Esophagus squamous epithelium (tissue), 5 donors: ENCODE measurements around the gene NOL6. TPM values are rescaled to one million over a fixed set of nuclear protein-coding genes. Genes with fewer than 3 reads are reported as not detected.
A peak's percentile ranks its signal among the peaks of the same experiment; 100 is the strongest.

Experiments used
- DNase-seq: peaks from one replicate; lab custom pipeline; 2025; lab: John Stamatoyannopoulos, UW
- H3K27ac ChIP-seq, 4 donors: fragments of 200-600 bp; sonication (generic); one replicate each; pipeline ENCODE4 v1.5.1; 2016 to 2019; ENCODE audit warnings: mild to moderate bottlenecking in 1 of 4
- H3K27me3 ChIP-seq, 4 donors: fragments of 200-600 bp; sonication (generic); 1 replicate in 3 of 4; 2 replicates in 1 of 4; pipeline versions ENCODE4 v1.5.1 to v1.6.0; 2017 to 2021; ENCODE audit warnings: antibody characterized with exemption in 1 of 4
- H3K36me3 ChIP-seq, 3 donors: fragments of 200-600 bp; sonication (generic); one replicate each; pipeline ENCODE4 v1.5.1; 2016 to 2019
- H3K4me1 ChIP-seq, 3 donors: fragments of 200-600 bp; sonication (generic); one replicate each; pipeline ENCODE4 v1.5.1; 2017 to 2019
- H3K4me3 ChIP-seq, 4 donors: fragments of 200-600 bp; sonication (generic); 1 replicate in 3 of 4; 2 replicates in 1 of 4; pipeline ENCODE4 v1.5.1; 2016 to 2019; ENCODE audit warnings: mild to moderate bottlenecking in 2 of 4, moderate library complexity in 1 of 4
- H3K9me3 ChIP-seq, 3 donors: fragments of 200-600 bp; sonication (generic); one replicate each; pipeline ENCODE4 v1.5.1; 2016 to 2019
- POLR2A ChIP-seq, 4 donors: fragments of 450-650 bp; IDR thresholded peaks; one replicate each; pipeline ENCODE4 v1.6.1; 2017; ENCODE audit warnings: antibody characterized with exemption in 4 of 4, mild to moderate bottlenecking in 4 of 4, moderate library complexity in 3 of 4
- WGBS, 2 donors: methylation state at CpG; one replicate each; pipeline ENCODE4 v1.1.5; 2018; 5-methylcytosine and 5-hydroxymethylcytosine counted together
- intact Hi-C: fragments of 100-400 bp; cut with DNase I; formaldehyde crosslinking; loops from one replicate; pipeline ENCODE4 v1.15.0; 2022
- total RNA-seq, 4 donors: library from RNA; depleted of rRNA; stranded (reverse); fragments of >200 nt; gene quantifications; one replicate each; pipeline ENCODE4 v1.1.0, GENCODE V29; 2016
- TF ChIP-seq, protein P1 (sequence below), 6 experiments: fragments of 450-650 bp in 4 of 6; fragments of 200-600 bp in 2 of 6; sonication (generic) in 2 of 6; IDR thresholded peaks; one replicate each; pipeline ENCODE4 v1.5.1; 2016 to 2019; ENCODE audit warnings: antibody characterized with exemption in 6 of 6, mild to moderate bottlenecking in 4 of 6, moderate library complexity in 4 of 6
- donor health status: DM: yes; HTN: yes; CAD: no.

Gene NOL6
- total RNA-seq, 4 donors from 2014 or later, result 23.6 to 43.7 (median 38.3) TPM

DNA sequence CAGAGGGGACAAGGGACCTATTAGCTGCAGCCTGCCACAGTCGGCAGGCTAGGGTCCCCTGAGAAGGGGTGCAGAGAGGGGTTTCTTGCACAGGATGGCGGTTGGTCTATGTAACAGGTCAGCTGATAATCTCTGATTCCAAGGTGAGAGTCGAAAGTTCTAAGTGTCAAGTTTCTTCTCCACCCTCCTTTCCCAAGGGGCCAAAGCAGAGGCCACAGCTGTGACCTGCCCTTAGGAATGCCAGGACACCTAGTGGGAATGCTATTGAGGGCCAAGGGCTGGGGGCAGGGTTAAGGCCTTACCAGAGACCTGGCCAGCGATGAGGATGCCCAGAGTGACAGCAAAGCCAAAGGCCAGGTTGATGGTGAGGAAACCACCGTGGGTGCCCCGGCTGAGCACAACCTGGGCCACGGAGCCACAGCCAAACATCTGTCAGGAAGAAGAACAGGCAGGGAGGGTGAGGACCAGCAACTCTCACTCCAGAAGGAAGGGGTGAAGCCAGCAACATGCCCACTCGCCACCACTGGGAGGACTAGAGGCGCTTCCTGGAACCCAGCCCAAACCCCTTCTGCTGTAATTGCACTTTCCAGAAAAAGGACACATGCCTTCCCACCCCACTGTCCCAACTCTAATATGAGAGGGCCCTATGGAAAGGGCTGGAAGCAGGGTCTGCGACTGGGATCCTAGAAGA, 30.1 kb downstream of the NOL6 start:
- no peaks in the 10 kb centered on the region for H3K27me3 ChIP-seq
- intact Hi-C loops, result no loop called here
- TF ChIP-seq, protein P1, sequence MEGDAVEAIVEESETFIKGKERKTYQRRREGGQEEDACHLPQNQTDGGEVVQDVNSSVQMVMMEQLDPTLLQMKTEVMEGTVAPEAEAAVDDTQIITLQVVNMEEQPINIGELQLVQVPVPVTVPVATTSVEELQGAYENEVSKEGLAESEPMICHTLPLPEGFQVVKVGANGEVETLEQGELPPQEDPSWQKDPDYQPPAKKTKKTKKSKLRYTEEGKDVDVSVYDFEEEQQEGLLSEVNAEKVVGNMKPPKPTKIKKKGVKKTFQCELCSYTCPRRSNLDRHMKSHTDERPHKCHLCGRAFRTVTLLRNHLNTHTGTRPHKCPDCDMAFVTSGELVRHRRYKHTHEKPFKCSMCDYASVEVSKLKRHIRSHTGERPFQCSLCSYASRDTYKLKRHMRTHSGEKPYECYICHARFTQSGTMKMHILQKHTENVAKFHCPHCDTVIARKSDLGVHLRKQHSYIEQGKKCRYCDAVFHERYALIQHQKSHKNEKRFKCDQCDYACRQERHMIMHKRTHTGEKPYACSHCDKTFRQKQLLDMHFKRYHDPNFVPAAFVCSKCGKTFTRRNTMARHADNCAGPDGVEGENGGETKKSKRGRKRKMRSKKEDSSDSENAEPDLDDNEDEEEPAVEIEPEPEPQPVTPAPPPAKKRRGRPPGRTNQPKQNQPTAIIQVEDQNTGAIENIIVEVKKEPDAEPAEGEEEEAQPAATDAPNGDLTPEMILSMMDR (IDR thresholded peaks at IDR 0.05), result peak in 1 of 6 experiments; percentile 20
- TF ChIP-seq POLR2A (IDR thresholded peaks at IDR 0.05), result no peak
- DNase-seq, result no peak
- no peaks in the 10 kb centered on the region for H3K9me3 ChIP-seq
- peak overlapping the region; percentile 70 to 78 (median 74) for H3K4me3 ChIP-seq
- H3K36me3 ChIP-seq, result peaks cover 16 to 40% (median 24%) of the 10 kb centered on the region in 3 donors
- WGBS, 2 donors, result 33 to 56% methylated on average over 1 to 4 of the region's 10 CpGs
- H3K27ac ChIP-seq, result peak overlapping the region; percentile 75 to 92 (median 92)
- peaks cover 33 to 99% (median 51%) of the 10 kb centered on the region in 3 donors for H3K4me1 ChIP-seq

DNA sequence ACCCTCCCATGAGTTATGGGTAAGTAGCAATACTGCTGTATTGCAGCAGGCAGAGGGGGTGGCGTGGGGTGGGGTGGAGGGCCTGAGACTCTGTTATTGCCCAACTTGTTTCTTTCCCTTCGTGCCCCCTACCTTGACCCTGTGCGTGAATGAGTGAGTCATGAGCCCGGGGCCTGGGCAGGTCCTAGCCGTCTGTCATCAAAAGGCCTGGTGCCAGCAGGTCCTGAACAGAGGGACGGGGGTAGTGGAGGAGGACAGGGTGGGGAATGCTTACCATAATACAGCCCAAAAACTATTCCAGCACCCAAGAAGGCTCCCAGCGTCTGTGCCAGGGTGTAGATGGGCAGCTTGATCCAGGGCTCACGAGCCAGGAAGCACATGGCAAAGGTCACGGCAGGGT, 30.7 kb downstream of the NOL6 start:
- TF ChIP-seq, protein P1 (IDR thresholded peaks at IDR 0.05), result no peak
- TF ChIP-seq POLR2A (IDR thresholded peaks at IDR 0.05), result no peak
- no peak for DNase-seq
- WGBS, 2 donors, result 51 to 52% methylated on average over 5 of the region's 9 CpGs
- no peaks in the 10 kb centered on the region for H3K27me3 ChIP-seq
- H3K4me3 ChIP-seq, result peak overlapping the region in 3 of 4 donors; percentile 70 to 78 (median 72)
- H3K9me3 ChIP-seq, result no peaks in the 10 kb centered on the region
- peaks cover 34 to 99% (median 46%) of the 10 kb centered on the region in 3 donors for H3K4me1 ChIP-seq
- intact Hi-C loops, result no loop called here
- peaks cover 16 to 40% (median 24%) of the 10 kb centered on the region in 3 donors for H3K36me3 ChIP-seq
- H3K27ac ChIP-seq, result peak overlapping the region; percentile 75 to 92 (median 92)

DNA sequence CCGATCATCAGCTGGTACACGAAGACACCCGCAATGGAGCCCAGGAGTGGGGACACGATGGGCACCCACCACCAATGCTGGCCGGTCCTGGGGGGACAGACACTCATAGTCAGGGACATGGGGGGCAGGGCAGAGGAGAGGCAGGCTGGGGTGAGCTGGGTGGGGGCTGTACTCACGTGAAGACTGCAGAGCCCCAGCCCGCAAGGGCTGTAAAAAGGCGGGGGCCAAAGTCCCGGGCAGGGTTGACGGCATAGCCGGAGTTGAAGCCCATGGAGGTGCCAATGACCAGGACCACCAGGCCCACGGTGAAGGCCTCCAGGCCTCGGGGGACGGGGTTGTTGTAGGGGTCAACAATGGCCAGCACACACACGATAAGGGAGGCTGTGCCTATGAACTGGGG, 31.6 kb downstream of the NOL6 start:
- TF ChIP-seq, protein P1 (IDR thresholded peaks at IDR 0.05), result no peak
- no peak for TF ChIP-seq POLR2A (IDR thresholded peaks at IDR 0.05)
- Histone ChIP-seq H3K27ac (peak overlapping the region; percentile 75 to 92 (median 92)), H3K9me3 (no peaks in the 10 kb centered on the region), H3K4me3 (peak overlapping the region in 3 of 4 donors; percentile 70 to 78 (median 72)), H3K4me1 (peaks cover 32 to 99% (median 50%) of the 10 kb centered on the region in 3 donors), H3K36me3 (peaks cover 16 to 40% (median 24%) of the 10 kb centered on the region in 3 donors), H3K27me3 (no peaks in the 10 kb centered on the region)
- WGBS, 2 donors, result 81 to 91% methylated on average over 5 to 7 of the region's 15 CpGs
- DNase-seq, result no peak
- intact Hi-C loops, result no loop called here

- WGBS, 2 donors, result 100% methylated on average over 1 of the region's 1 CpG
- intact Hi-C loops, result no loop called here
These were observed 33.1 kb downstream of the NOL6 start for GRCh38 chr9:33440609-33441008.

More at GRCh38 chr9:33440609-33441008, 33.1 kb downstream of the NOL6 start:
- peaks cover 0 to 5% (median 0%) of the 10 kb centered on the region in 4 donors for H3K27me3 ChIP-seq
- H3K9me3 ChIP-seq, result no peaks in the 10 kb centered on the region
- H3K27ac ChIP-seq, result peak overlapping the region; percentile 78 to 92 (median 92)
- peaks cover 41 to 100% (median 55%) of the 10 kb centered on the region in 3 donors for H3K4me1 ChIP-seq
- TF ChIP-seq POLR2A (IDR thresholded peaks at IDR 0.05), result peak in 1 of 4 donors; percentile 15
- TF ChIP-seq, protein P1 (IDR thresholded peaks at IDR 0.05), result no peak
- DNase-seq, result no peak
- peaks cover 16 to 40% (median 19%) of the 10 kb centered on the region in 3 donors for H3K36me3 ChIP-seq
- H3K4me3 ChIP-seq, result no peak overlapping the region
